Fibroblast of skin of left biceps (primary cell): Measurements from ENCODE around the gene COLQ.
"Not testable (repeated sequence)": the region's sequence is repeated elsewhere in the genome, so short reads cannot be mapped to it uniquely, and the experiment has no call there.

Experiments
- DNase-seq, 2 experiments: peaks; one replicate each; pipeline ENCODE4 v3.0.0-alpha.2; 2013; ENCODE audit warnings: low read depth in 2 of 2

Gene COLQ

GRCh38 chr3:15427182-15427880 lies 94.2 kb downstream of the COLQ start, which contains the start of the genes EAF1 and METTL6:
EAF1 (plus strand) TSS chr3:15427598; CDS start chr3:15427780, 182 bp downstream.
METTL6 (minus strand) TSS chr3:15427544; CDS start chr3:15426511, 1,033 bp downstream.
- DNase-seq: peak; percentile 33 to 38

DNA sequence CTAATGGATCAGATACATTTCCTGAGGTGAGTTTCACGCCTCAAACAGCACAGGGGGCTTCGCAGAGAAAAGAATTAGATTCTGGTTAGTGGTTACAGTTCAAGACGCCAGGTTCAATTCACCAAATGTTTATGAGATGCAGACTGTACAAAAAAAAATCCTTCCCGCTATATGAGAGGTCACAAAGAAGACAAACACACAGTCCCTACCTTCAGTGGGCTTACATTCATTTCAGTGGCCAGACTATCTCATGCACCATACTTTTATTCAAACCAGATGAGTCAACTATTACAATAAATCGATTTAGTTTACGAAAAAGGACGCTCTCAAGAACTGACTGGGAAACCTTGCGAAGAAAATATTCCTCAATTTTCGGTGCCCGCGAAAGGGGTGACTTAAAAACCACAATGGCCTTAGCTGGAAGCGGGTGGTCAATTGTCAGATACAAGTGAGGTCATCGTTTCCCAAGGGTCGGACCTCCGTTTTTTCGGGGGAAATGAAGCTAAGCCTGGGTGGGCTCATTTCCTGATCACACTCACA lies 94.9 kb downstream of the COLQ start:
- no peak for DNase-seq

GRCh38 chr3:15420871-15421270 lies 100.6 kb downstream of the COLQ start:
- no peak for DNase-seq

DNA sequence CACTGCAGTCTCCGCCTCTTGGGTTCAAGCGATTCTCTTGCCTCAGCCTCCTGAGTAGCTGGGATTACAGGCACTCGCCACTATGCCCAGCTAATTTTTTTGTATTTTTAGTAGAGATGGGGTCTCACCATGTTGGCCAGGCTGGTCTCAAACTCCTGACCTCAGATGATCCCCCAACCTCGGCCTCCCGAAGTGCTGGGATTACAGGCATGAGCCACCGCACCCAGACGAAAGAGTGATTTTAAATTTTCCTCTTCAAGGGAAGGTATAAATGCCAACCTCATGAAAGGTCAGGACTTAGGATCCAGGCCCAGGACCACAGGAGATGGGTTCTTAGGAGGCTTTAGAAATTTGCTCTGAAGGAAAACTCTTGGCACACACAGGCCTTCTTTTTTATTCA lies 110.5 kb downstream of the COLQ start:
- DNase-seq: not testable (repeated sequence)

GRCh38 chr3:15409774-15410173 lies 111.7 kb downstream of the COLQ start:
- DNase-seq: no peak

GRCh38 chr3:15409239-15409638 lies 112.3 kb downstream of the COLQ start:
- no peak for DNase-seq

DNA sequence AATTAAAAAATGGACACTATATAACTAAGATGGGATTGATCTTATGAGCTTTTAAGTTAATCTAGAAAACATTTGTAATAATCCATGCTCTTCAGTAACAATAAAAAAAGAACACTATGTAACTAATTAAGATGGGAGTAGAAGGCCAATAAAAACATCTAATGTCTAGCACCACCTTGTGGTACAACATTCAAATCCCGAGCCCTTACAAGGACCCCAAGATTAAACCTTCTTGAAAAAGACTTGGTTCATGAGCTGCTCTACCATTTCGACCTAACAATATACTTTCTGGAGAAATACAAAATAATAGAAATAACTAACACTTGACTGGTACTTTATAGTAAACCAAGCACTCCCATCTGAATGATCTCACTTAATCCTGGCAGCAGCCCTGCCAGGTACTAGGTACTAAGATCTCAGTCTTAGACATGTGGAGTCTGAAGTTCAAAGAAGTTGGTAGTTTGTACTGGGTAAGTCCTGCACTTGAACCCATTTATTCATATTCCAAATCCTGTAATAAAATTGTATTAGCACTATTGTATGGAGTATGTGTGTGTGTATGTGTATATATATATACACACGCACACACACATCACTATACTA lies 116.0 kb downstream of the COLQ start:
- DNase-seq: peak; percentile 19 to 24

DNA sequence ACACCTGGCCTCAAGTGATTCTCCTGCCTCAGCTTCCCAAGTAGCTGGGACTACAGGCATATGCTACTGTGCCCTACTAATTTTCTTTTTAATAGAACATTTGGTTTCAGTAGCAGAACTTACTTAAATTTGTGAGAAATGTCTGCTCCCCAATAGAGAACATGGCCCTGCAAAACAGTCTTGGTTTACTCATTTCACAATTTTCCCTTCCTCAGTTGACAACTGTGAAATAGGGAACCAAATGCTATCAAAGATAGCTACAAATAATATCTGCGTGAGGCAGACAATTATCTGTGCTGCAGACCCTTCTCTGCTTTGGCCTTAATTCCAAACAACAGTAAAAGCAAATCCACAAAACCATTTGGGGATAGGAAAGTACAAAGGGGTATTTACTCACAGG lies 116.7 kb downstream of the COLQ start:
- no peak for DNase-seq

- DNase-seq: no peak
Observed at GRCh38 chr3:15403965-15404364, 117.5 kb downstream of the COLQ start.

GRCh38 chr3:15403495-15403894 lies 118.0 kb downstream of the COLQ start:
- no peak for DNase-seq

DNA sequence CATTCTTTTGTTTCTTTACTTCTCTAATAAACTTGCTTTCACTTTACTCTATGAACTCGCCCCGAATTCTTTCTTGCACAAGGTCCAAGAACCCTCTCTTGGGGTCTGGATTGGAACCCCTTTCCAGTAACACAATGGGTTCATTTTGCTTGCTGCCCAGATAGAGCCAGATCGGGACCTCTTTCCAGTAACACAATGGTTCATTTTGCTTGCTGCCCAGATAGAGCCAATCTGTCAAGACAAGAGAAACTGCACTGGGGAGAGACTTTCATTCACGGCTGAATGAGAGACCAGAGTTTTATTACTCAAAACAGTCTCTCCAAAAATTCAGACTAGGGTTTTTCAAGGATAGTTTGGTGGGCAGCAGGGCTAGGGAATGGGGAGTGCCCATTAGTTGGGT lies 119.6 kb downstream of the COLQ start:
- no peak for DNase-seq
